Adipocyte (in vitro differentiated cells): ENCODE measurements around the gene PARD3.

ENCODE experiments used
- DNase-seq: peaks from one replicate; pipeline ENCODE4 v3.0.0-alpha.2; 2015; ENCODE audit warnings: low read depth
- H3K27me3 ChIP-seq: replicated peaks from 2 replicates; pipeline ENCODE4 v1.7.0; 2013; ENCODE audit warnings: mild to moderate bottlenecking, low read length, moderate library complexity; ENCODE audit not compliant: control insufficient read depth, insufficient read depth
- H3K36me3 ChIP-seq: 2 replicates; pipeline ENCODE4 v1.7.0; 2013; ENCODE audit warnings: low read length, mild to moderate bottlenecking, moderate library complexity; ENCODE audit not compliant: control insufficient read depth, insufficient read depth, severe bottlenecking
- H3K4me1 ChIP-seq: 2 replicates; pipeline ENCODE4 v1.7.0; 2013; ENCODE audit warnings: mild to moderate bottlenecking, low read length, moderate library complexity; ENCODE audit not compliant: control insufficient read depth, insufficient read depth
- H3K4me3 ChIP-seq: 2 replicates; pipeline ENCODE4 v1.7.0; 2013; ENCODE audit warnings: mild to moderate bottlenecking, low read length, moderate library complexity
- H3K9ac ChIP-seq: 2 replicates; pipeline ENCODE4 v1.7.0; 2013; ENCODE audit warnings: mild to moderate bottlenecking, low read length, moderate library complexity
- H3K9me3 ChIP-seq: 2 replicates; pipeline ENCODE4 v1.7.0; 2013; ENCODE audit warnings: mild to moderate bottlenecking, low read length, moderate library complexity; ENCODE audit not compliant: control insufficient read depth

The PARD3 gene

GRCh38 chr10:34656661-34657060, 158.4 kb downstream of the PARD3 start:
- Histone ChIP-seq H3K27me3 (no peaks in the 10 kb centered on the region), H3K36me3 (no peaks in the 10 kb centered on the region), H3K4me1 (peaks cover 7% of the 10 kb centered on the region), H3K4me3 (no peak overlapping the region), H3K9ac (no peak overlapping the region), H3K9me3 (no peaks in the 10 kb centered on the region)
- no peak for DNase-seq

- Histone ChIP-seq H3K4me1 (peaks cover 15% of the 10 kb centered on the region), H3K27me3 (no peaks in the 10 kb centered on the region), H3K36me3 (no peaks in the 10 kb centered on the region), H3K4me3 (no peak overlapping the region), H3K9me3 (no peaks in the 10 kb centered on the region), H3K9ac (no peak overlapping the region)
- peak; percentile 90 for DNase-seq
Measured at GRCh38 chr10:34655286-34656170, 159.6 kb downstream of the PARD3 start.

DNA sequence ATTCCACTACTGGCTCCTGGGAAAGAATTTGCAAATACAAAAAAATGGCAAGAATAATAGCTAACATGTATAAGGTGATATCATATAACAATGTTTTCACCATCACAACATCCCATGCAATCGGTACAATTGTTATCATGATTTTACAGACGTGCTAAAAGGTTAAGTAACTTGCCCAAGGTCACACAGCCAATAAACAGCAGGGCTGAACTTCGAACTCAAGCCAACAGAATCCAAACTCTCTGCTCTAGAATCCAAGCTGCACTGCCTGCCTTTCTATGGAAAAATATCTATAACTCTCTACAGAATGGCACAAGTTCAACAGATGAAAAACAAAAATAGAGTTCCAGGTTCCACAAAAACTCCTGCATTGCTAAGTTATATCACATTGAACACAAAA, 160.9 kb downstream of the PARD3 start:
- Histone ChIP-seq H3K4me3 (no peak overlapping the region), H3K9ac (no peak overlapping the region), H3K9me3 (no peaks in the 10 kb centered on the region), H3K4me1 (peaks cover 15% of the 10 kb centered on the region), H3K27me3 (no peaks in the 10 kb centered on the region), H3K36me3 (no peaks in the 10 kb centered on the region)
- DNase-seq = no peak

- DNase-seq = no peak
- no peaks in the 10 kb centered on the region for H3K27me3 ChIP-seq
- no peaks in the 10 kb centered on the region for H3K9me3 ChIP-seq
- H3K4me3 ChIP-seq = no peak overlapping the region
- H3K4me1 ChIP-seq = peaks cover 15% of the 10 kb centered on the region
- H3K9ac ChIP-seq = no peak overlapping the region
- no peaks in the 10 kb centered on the region for H3K36me3 ChIP-seq
Measured at GRCh38 chr10:34653530-34653929, 161.6 kb downstream of the PARD3 start.

- DNase-seq = peak; percentile 21
Measured at GRCh38 chr10:34651416-34652195, 163.5 kb downstream of the PARD3 start.

GRCh38 chr10:34650156-34650555, 164.9 kb downstream of the PARD3 start:
- no peaks in the 10 kb centered on the region for H3K9me3 ChIP-seq
- no peaks in the 10 kb centered on the region for H3K36me3 ChIP-seq
- H3K4me1 ChIP-seq = peaks cover 15% of the 10 kb centered on the region
- no peak overlapping the region for H3K9ac ChIP-seq
- DNase-seq = no peak
- no peaks in the 10 kb centered on the region for H3K27me3 ChIP-seq
- H3K4me3 ChIP-seq = no peak overlapping the region

More at GRCh38 chr10:34651416-34652195, 163.5 kb downstream of the PARD3 start:
- peak overlapping the region; percentile 58 for H3K4me3 ChIP-seq
- H3K36me3 ChIP-seq = no peaks in the 10 kb centered on the region
- no peaks in the 10 kb centered on the region for H3K27me3 ChIP-seq
- H3K4me1 ChIP-seq = peaks cover 15% of the 10 kb centered on the region
- H3K9me3 ChIP-seq = no peaks in the 10 kb centered on the region
- peak overlapping the region; percentile 39 for H3K9ac ChIP-seq

GRCh38 chr10:34649385-34649784, 165.7 kb downstream of the PARD3 start:
- Histone ChIP-seq H3K4me3 (no peak overlapping the region), H3K4me1 (peaks cover 15% of the 10 kb centered on the region), H3K36me3 (no peaks in the 10 kb centered on the region), H3K27me3 (no peaks in the 10 kb centered on the region), H3K9ac (no peak overlapping the region), H3K9me3 (no peaks in the 10 kb centered on the region)
- DNase-seq = no peak

GRCh38 chr10:34648919-34649318, 166.2 kb downstream of the PARD3 start:
- no peak for DNase-seq
- no peak overlapping the region for H3K4me3 ChIP-seq
- no peaks in the 10 kb centered on the region for H3K27me3 ChIP-seq
- H3K4me1 ChIP-seq = peaks cover 15% of the 10 kb centered on the region
- H3K9ac ChIP-seq = no peak overlapping the region
- H3K36me3 ChIP-seq = no peaks in the 10 kb centered on the region
- no peaks in the 10 kb centered on the region for H3K9me3 ChIP-seq

GRCh38 chr10:34647875-34648865, 166.9 kb downstream of the PARD3 start:
- Histone ChIP-seq H3K36me3 (no peaks in the 10 kb centered on the region), H3K4me3 (no peak overlapping the region), H3K4me1 (peaks cover 15% of the 10 kb centered on the region), H3K9ac (no peak overlapping the region), H3K9me3 (no peaks in the 10 kb centered on the region), H3K27me3 (no peaks in the 10 kb centered on the region)
- DNase-seq = no peak

- Histone ChIP-seq H3K9ac (no peak overlapping the region), H3K36me3 (no peaks in the 10 kb centered on the region), H3K9me3 (no peaks in the 10 kb centered on the region), H3K4me3 (no peak overlapping the region), H3K4me1 (peaks cover 13% of the 10 kb centered on the region), H3K27me3 (no peaks in the 10 kb centered on the region)
- DNase-seq = no peak
Measured at GRCh38 chr10:34647160-34647559, 167.9 kb downstream of the PARD3 start.
